HG03469 (cell line): ENCODE data around the gene KCNA1.

Experiments
- ATAC-seq: cut with Tn5 transposase; IDR thresholded peaks from one replicate; pipeline ENCODE4 v1.9.1; 2021; ENCODE audit warnings: mild to moderate bottlenecking, moderate library complexity, moderate number of reproducible peaks; ENCODE audit not compliant: unreplicated experiment

Gene KCNA1

GRCh38 chr12:4910502-4911315, 1.0 kb downstream of the KCNA1 start:
- ATAC-seq = no peak

GRCh38 chr12:4911316-4911994, 1.8 kb downstream of the KCNA1 start:
- ATAC-seq = no peak

- ATAC-seq = no peak
These were observed 5.0 kb downstream of the KCNA1 start for GRCh38 chr12:4914720-4915119.

- no peak for ATAC-seq
These were observed 6.0 kb downstream of the KCNA1 start for GRCh38 chr12:4915752-4916151.

GRCh38 chr12:4918950-4919660, 9.4 kb downstream of the KCNA1 start:
- no peak for ATAC-seq

GRCh38 chr12:4932576-4932975, 22.9 kb downstream of the KCNA1 start:
- no peak for ATAC-seq

- no peak for ATAC-seq
These were observed 23.7 kb downstream of the KCNA1 start for GRCh38 chr12:4933411-4933810.

GRCh38 chr12:4934407-4935035, 24.8 kb downstream of the KCNA1 start:
- no peak for ATAC-seq

GRCh38 chr12:4938900-4939299, 29.2 kb downstream of the KCNA1 start:
- no peak for ATAC-seq

- ATAC-seq = no peak
These were observed 29.8 kb downstream of the KCNA1 start for GRCh38 chr12:4939418-4940023.

- ATAC-seq = peak; percentile 61
These were observed 33.6 kb downstream of the KCNA1 start for GRCh38 chr12:4943067-4943937.

GRCh38 chr12:4943938-4944284, 34.2 kb downstream of the KCNA1 start:
- ATAC-seq = no peak

GRCh38 chr12:4947253-4947652, 37.5 kb downstream of the KCNA1 start:
- ATAC-seq = no peak

GRCh38 chr12:4951083-4951482, 41.4 kb downstream of the KCNA1 start:
- no peak for ATAC-seq

- no peak for ATAC-seq
These were observed 41.9 kb downstream of the KCNA1 start for GRCh38 chr12:4951601-4952000.

- no peak for ATAC-seq
These were observed 45.1 kb downstream of the KCNA1 start for GRCh38 chr12:4954621-4955354.

GRCh38 chr12:4956054-4956453, 46.3 kb downstream of the KCNA1 start:
- ATAC-seq = no peak

GRCh38 chr12:4956968-4957367, 47.3 kb downstream of the KCNA1 start:
- no peak for ATAC-seq

- ATAC-seq = no peak
These were observed 48.1 kb downstream of the KCNA1 start for GRCh38 chr12:4957761-4958160.
